ENCODE results near the gene OXLD1. TPM values are rescaled to one million over a fixed set of nuclear protein-coding genes. Genes with fewer than 3 reads are reported as not detected.

Gene OXLD1
- total and polyA plus RNA-seq, 7 donors: 15.5 to 44.9 (median 23.6) TPM

DNA sequence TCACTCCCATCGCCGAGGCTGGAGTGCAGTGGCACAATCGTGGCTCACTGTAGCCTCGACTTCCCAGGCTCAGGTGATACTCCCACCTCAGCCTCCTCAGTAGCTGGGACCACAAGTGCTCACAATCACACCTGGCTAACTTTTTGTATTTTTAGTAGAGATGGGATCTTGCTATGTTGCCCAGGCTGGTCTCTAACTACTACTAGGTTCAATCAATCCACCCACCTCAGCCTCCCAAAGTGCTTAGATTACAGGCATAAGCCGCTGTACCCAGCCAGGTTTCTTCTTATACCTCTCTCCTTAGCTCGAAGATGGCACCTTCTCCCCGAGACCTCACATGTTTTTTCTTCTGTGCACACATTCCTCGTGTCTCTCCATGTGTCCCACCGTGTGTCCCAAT, 26.4 kb downstream of the OXLD1 start:
- no peaks in the 10 kb centered on the region for H3K9me3 ChIP-seq
- 89 to 94% (median 91%) methylated on average over 9 of the region's 9 CpGs for WGBS, 3 donors
- no peak overlapping the region for H3K27ac ChIP-seq
- no peak for DNase-seq
- TF ChIP-seq, protein P1, sequence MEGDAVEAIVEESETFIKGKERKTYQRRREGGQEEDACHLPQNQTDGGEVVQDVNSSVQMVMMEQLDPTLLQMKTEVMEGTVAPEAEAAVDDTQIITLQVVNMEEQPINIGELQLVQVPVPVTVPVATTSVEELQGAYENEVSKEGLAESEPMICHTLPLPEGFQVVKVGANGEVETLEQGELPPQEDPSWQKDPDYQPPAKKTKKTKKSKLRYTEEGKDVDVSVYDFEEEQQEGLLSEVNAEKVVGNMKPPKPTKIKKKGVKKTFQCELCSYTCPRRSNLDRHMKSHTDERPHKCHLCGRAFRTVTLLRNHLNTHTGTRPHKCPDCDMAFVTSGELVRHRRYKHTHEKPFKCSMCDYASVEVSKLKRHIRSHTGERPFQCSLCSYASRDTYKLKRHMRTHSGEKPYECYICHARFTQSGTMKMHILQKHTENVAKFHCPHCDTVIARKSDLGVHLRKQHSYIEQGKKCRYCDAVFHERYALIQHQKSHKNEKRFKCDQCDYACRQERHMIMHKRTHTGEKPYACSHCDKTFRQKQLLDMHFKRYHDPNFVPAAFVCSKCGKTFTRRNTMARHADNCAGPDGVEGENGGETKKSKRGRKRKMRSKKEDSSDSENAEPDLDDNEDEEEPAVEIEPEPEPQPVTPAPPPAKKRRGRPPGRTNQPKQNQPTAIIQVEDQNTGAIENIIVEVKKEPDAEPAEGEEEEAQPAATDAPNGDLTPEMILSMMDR (IDR thresholded peaks at IDR 0.05): no peak
- H3K4me3 ChIP-seq: no peak overlapping the region
- peaks cover 18% of the 10 kb centered on the region for H3K4me1 ChIP-seq
- H3K27me3 ChIP-seq (ENCODE audit: insufficient read depth in 3 of 3, low read length in 2 of 3): no peaks in the 10 kb centered on the region
- H3K36me3 ChIP-seq (ENCODE audit: insufficient read depth in 1 of 2, low read depth in 1 of 2): peaks cover 0 to 5% of the 10 kb centered on the region in 2 donors
- intact Hi-C loops (cut with DNase I): no loop called here
- no peak for ATAC-seq

DNA sequence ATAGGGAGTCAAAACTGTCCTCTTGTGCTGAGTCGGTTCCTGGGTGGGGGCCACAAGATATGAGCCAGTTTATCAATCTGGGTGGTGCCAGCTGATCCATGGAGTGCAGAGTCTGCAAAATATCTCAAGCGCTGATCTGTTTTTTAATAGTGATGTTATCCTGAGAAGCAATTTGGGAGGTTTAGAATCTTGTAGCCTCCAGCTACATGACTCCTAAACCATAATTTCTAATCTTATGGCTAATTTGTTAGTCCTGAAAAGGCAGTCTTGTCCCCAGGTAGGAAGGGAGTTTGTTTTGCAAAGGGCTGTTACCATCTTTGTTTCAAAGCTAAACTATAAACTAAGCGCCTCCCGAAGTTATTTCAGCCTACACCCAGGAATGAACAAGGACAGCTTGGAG, 27.7 kb downstream of the OXLD1 start:
- Histone ChIP-seq H3K27me3 (ENCODE audit: insufficient read depth in 3 of 3, low read length in 2 of 3) (no peaks in the 10 kb centered on the region), H3K4me3 (no peak overlapping the region), H3K4me1 (peaks cover 31% of the 10 kb centered on the region), H3K36me3 (ENCODE audit: insufficient read depth in 1 of 2, low read depth in 1 of 2) (peaks cover 0 to 5% of the 10 kb centered on the region in 2 donors), H3K27ac (no peak overlapping the region), H3K9me3 (no peaks in the 10 kb centered on the region)
- no peak for DNase-seq
- 76 to 84% (median 83%) methylated on average over 4 of the region's 4 CpGs for WGBS, 3 donors
- ATAC-seq: no peak
- intact Hi-C loops (cut with DNase I): loop anchor here in 1 of 2 donors (5.0 kb wide), 1 partner anchor 44 kb away; the partner anchor contains the start of genes ARL16 and HGS
- TF ChIP-seq, protein P1 (IDR thresholded peaks at IDR 0.05): no peak

DNA sequence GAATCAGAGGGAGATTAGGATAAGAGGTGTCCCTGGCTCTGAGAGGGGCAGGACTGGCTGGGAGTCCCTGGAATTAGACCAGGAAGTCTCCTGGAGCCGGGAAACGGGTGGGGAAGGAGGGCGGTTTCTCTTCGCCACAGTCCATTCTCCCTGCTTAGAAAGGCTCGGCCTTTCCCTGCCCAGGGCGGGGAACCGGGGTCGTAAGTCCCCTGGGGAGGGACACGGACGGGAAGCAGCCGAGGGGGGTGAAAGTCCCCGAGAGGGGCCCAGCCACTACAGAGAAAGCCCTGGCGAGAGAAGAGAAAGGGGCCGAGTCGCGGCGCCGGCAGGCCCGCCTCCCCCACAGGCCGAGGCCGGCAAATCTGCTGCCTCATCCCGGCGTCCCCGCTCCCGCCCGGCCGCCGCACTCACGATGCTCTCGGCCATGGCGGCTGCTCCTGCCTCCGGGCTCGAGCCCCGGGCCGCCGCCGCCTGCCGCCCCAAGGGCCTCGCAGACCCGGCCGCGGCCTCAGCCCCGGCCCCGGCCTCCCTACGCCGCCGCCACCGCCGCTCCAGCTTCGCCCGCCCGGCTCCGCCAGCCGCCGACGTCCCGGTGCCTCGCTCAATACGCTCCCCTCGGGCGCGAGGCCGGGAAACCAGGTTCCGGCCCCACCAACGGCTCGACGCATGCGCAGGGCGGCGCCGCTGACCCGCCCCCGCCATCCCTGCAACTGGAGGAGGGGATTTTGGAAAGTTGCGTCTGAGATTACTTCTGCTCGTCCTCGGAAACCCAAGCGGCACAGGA, 29.7 kb downstream of the OXLD1 start, which contains the start of the genes NPLOC4 and TSPAN10:
Gene NPLOC4 (minus strand): TSS at position 608 of the 784 bp plus-strand sequence. CDS start 182 bp downstream, at position 426.
Gene TSPAN10 (plus strand): TSS at position 692 of the 784 bp plus-strand sequence. CDS start 5,217 bp downstream, outside the sequence.
- peak; percentile 87 to 91 for DNase-seq
- Histone ChIP-seq H3K9me3 (no peaks in the 10 kb centered on the region), H3K4me3 (peak within 1 kb of the TSS; percentile 94), H3K4me1 (peaks cover 40% of the 10 kb centered on the region), H3K27me3 (ENCODE audit: insufficient read depth in 3 of 3, low read length in 2 of 3) (no peaks in the 10 kb centered on the region), H3K27ac (peak within 1 kb of the TSS; percentile 95), H3K36me3 (ENCODE audit: insufficient read depth in 1 of 2, low read depth in 1 of 2) (peaks cover 0 to 19% of the 10 kb centered on the region in 2 donors)
- ATAC-seq: peak; percentile 73 to 80 (median 77)
- WGBS, 3 donors: 0% methylated on average over 50 to 77 of the region's 77 CpGs
- TF ChIP-seq, protein P1 (IDR thresholded peaks at IDR 0.05): no peak
- intact Hi-C loops (cut with DNase I): loop anchor here (2.0 to 5.0 kb wide), 2 partner anchors 30 to 46 kb away; partner anchors contain the start of genes CCDC137 (in 2 of the 2), OXLD1 (in 2 of the 2), ARL16 (in 1 of the 2) and HGS (in 1 of the 2)

DNA sequence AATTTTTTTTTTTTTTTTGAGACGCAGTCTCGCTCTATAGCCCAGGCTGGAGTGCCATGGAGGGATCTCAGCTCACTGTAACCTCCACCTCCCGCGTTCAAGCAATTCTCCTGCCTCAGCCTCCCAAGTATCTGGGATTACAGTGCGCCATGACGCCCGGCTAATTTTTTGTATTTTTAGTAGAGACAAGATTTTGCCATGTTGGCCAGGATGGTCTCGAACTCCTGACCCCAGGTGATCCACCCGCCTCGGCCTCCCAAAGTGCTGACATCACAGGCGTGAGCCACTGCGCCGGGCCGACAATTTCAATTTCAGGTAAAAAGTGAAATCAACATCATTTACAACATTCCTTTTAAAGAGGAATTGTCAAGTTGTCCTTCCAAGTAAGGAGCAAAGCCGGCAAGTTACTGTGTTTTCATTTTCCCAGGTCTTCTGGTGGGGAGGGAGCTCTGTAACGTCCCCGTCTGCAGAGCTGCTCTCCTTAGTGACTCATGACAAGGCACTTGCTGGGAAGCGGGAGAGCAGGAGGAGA, 30.4 kb downstream of the OXLD1 start:
- no peaks in the 10 kb centered on the region for H3K9me3 ChIP-seq
- intact Hi-C loops (cut with DNase I): loop anchor here (2.0 to 5.0 kb wide), 2 partner anchors 31 to 46 kb away; partner anchors contain the start of genes CCDC137 (in 2 of the 2), OXLD1 (in 2 of the 2), ARL16 (in 1 of the 2) and HGS (in 1 of the 2)
- H3K36me3 ChIP-seq (ENCODE audit: insufficient read depth in 1 of 2, low read depth in 1 of 2): peaks cover 0 to 26% of the 10 kb centered on the region in 2 donors
- TF ChIP-seq, protein P1 (IDR thresholded peaks at IDR 0.05): no peak
- ATAC-seq (peak; percentile 66 to 76 (median 72)), DNase-seq (no peak)
- no peaks in the 10 kb centered on the region for H3K27me3 ChIP-seq (ENCODE audit: insufficient read depth in 3 of 3, low read length in 2 of 3)
- peak overlapping the region; percentile 94 for H3K4me3 ChIP-seq
- peak overlapping the region; percentile 95 for H3K27ac ChIP-seq
- WGBS, 3 donors: 27 to 33% (median 29%) methylated on average over 18 of the region's 18 CpGs
- peaks cover 42% of the 10 kb centered on the region for H3K4me1 ChIP-seq
